ENCODE results near the gene ZNF195. TPM values are rescaled to one million over a fixed set of nuclear protein-coding genes. Genes with fewer than 3 reads are reported as not detected.

ZNF195 gene
- total and polyA plus RNA-seq, 2 experiments from 2014 or later, result 101 to 116 TPM

- peaks cover 2% of the 10 kb centered on the region for H3K27me3 Mint-ChIP-seq (ENCODE audit: insufficient read depth, low read depth, poor library complexity)
These were observed 39.7 kb downstream of the ZNF195 start for GRCh38 chr11:3339340-3339624.

More at GRCh38 chr11:3339340-3339624, 39.7 kb downstream of the ZNF195 start:
- Mint-ChIP-seq H3K4me1 (peaks cover 4% of the 10 kb centered on the region; the same call in 1 of the 3 replicates), H3K27ac (no peak overlapping the region), H3K4me3 (no peak overlapping the region), H3K36me3 (ENCODE audit: low read depth) (no peaks in the 10 kb centered on the region), H3K9me3 (peaks cover 4% of the 10 kb centered on the region; the same call in 2 of the 3 replicates)
- ATAC-seq, result no peak
- H3K9me2 ChIP-seq (ENCODE audit: insufficient read depth), result no peaks in the 10 kb centered on the region
- H3K27me3 ChIP-seq (ENCODE audit: insufficient read depth), result no peaks in the 10 kb centered on the region
- no peaks in the 10 kb centered on the region for H3K4me1 ChIP-seq (ENCODE audit: insufficient read depth)
- no peaks in the 10 kb centered on the region for H3K36me3 ChIP-seq (ENCODE audit: insufficient read depth)
- TF ChIP-seq ZNF331 (CRISPR knock-in tag; IDR thresholded peaks at IDR 0.05; ENCODE audit: low read depth) (no peak), CREB1 (CRISPR knock-in tag; IDR thresholded peaks at IDR 0.05; ENCODE audit: low read depth) (no peak), ZNF462 (CRISPR knock-in tag; IDR thresholded peaks at IDR 0.05) (no peak), POLR2AphosphoS5 (IDR thresholded peaks at IDR 0.05; ENCODE audit: low read depth) (no peak), ZNF114 (CRISPR knock-in tag; IDR thresholded peaks at IDR 0.05) (no peak), REST (IDR thresholded peaks at IDR 0.05; ENCODE audit: unreplicated experiment) (no peak), STAT1 (IDR thresholded peaks at IDR 0.05; ENCODE audit: unreplicated experiment) (no peak), JUNB (IDR thresholded peaks at IDR 0.05; ENCODE audit: unreplicated experiment) (no peak), NANOG (IDR thresholded peaks at IDR 0.05; ENCODE audit: borderline replicate concordance) (no peak), EZH2 (IDR thresholded peaks at IDR 0.05; ENCODE audit: low read depth, unreplicated experiment) (no peak), ETS1 (IDR thresholded peaks at IDR 0.05) (no peak), CTCF (conservative IDR thresholded peaks at IDR 0.05; ENCODE audit: low read depth in 2 of 2) (no peak), EZH2phosphoT487 (IDR thresholded peaks at IDR 0.05; ENCODE audit: unreplicated experiment) (no peak)
- DNase-seq (ENCODE audit: low spot score), result no peak
- no peaks in the 10 kb centered on the region for H3K79me2 ChIP-seq (replicated peaks; ENCODE audit: insufficient read depth)
- H3K27ac ChIP-seq (ENCODE audit: low read depth), result no peak overlapping the region
- H3F3A ChIP-seq (replicated peaks; ENCODE audit: low read depth), result no peaks in the 10 kb centered on the region
- no peak overlapping the region for H3K4me2 ChIP-seq
- H4K20me1 ChIP-seq (replicated peaks; ENCODE audit: insufficient read depth), result no peaks in the 10 kb centered on the region
- H3K4me3 ChIP-seq, result no peak overlapping the region
- no peak overlapping the region for H2AFZ ChIP-seq
